AML-193 (cell line): ENCODE measurements around the gene ZNF792.
"Not testable (repeated sequence)": the region's sequence is repeated elsewhere in the genome, so short reads cannot be mapped to it uniquely, and the experiment has no call there.

ENCODE experiments used
- DNase-seq, 2 experiments: peaks; one replicate each; lab custom pipeline; 2025; lab: John Stamatoyannopoulos, UW

ZNF792 gene

GRCh38 chr19:34920090-34920786 lies 43.8 kb downstream of the ZNF792 start:
- DNase-seq = not testable (repeated sequence)

- no peak for DNase-seq
These were observed 45.8 kb downstream of the ZNF792 start for GRCh38 chr19:34918190-34918589.

GRCh38 chr19:34917144-34917543 lies 46.9 kb downstream of the ZNF792 start:
- DNase-seq = not testable (repeated sequence)

GRCh38 chr19:34910770-34911169 lies 53.3 kb downstream of the ZNF792 start:
- DNase-seq = no peak
